Astrocyte (in vitro differentiated cells and primary cell): ENCODE results near the gene DYNLT3. TPM values are rescaled to one million over a fixed set of nuclear protein-coding genes. Genes with fewer than 3 reads are reported as not detected.
A peak's percentile ranks its signal among the peaks of the same experiment; 100 is the strongest.

Experiments used
- DNase-seq: peaks from one replicate; pipeline ENCODE4 v3.0.0-alpha.2; 2010; ENCODE audit warnings: low read depth
- FAIRE-seq: peaks from 2 replicates; lab custom pipeline; 2011; peaks lifted over from hg19 to GRCh38; lab: Jason Lieb, UNC
- H2AFZ ChIP-seq: 2 replicates; pipeline ENCODE4 v1.6.0; 2012; ENCODE audit warnings: low read depth, low read length, inconsistent platforms
- H3K27ac ChIP-seq: 2 replicates; pipeline ENCODE4 v1.5.1; 2011; ENCODE audit warnings: low read depth, low read length, inconsistent platforms
- H3K27me3 ChIP-seq: 2 replicates; pipeline ENCODE4 v1.6.0; 2011; ENCODE audit warnings: low read length, inconsistent platforms; ENCODE audit not compliant: insufficient read depth
- H3K36me3 ChIP-seq: 2 replicates; pipeline ENCODE4 v1.5.1; 2011; ENCODE audit warnings: low read length, inconsistent platforms; ENCODE audit not compliant: insufficient read depth
- H3K4me1 ChIP-seq: 2 replicates; pipeline ENCODE4 v1.5.1; 2011; ENCODE audit warnings: low read length, inconsistent platforms; ENCODE audit not compliant: insufficient read depth
- H3K4me2 ChIP-seq: 2 replicates; pipeline ENCODE4 v1.6.0; 2012; ENCODE audit warnings: low read length, inconsistent platforms
- H3K4me3 ChIP-seq: 2 replicates; pipeline ENCODE4 v1.5.1; 2011; ENCODE audit warnings: low read depth, mild to moderate bottlenecking, low read length, inconsistent platforms; ENCODE audit not compliant: insufficient read depth
- H3K79me2 ChIP-seq: 2 replicates; pipeline ENCODE4 v1.6.0; 2012; ENCODE audit warnings: mild to moderate bottlenecking, low read length, inconsistent platforms; ENCODE audit not compliant: insufficient read depth
- H3K9ac ChIP-seq: 2 replicates; pipeline ENCODE4 v1.6.0; 2012; ENCODE audit warnings: mild to moderate bottlenecking, low read length, inconsistent platforms
- H3K9me3 ChIP-seq: 2 replicates; pipeline ENCODE4 v1.5.1; 2012; ENCODE audit warnings: low read depth, mild to moderate bottlenecking, low read length, inconsistent platforms; ENCODE audit not compliant: insufficient read depth
- H4K20me1 ChIP-seq: 2 replicates; pipeline ENCODE4 v1.6.0; 2012; ENCODE audit warnings: low read length, inconsistent platforms; ENCODE audit not compliant: insufficient read depth
- H3K27ac Mint-ChIP-seq: one replicate; pipeline ENCODE4 v1.8.0; 2021; ENCODE audit warnings: mild to moderate bottlenecking, mixed read lengths; ENCODE audit not compliant: unreplicated experiment
- H3K27me3 Mint-ChIP-seq: one replicate; pipeline ENCODE4 v1.8.0; 2021; ENCODE audit warnings: low read depth, mixed read lengths; ENCODE audit not compliant: unreplicated experiment
- H3K36me3 Mint-ChIP-seq: one replicate; pipeline ENCODE4 v1.8.0; 2021; ENCODE audit warnings: low read depth, mixed read lengths; ENCODE audit not compliant: unreplicated experiment
- H3K4me1 Mint-ChIP-seq: one replicate; pipeline ENCODE4 v1.8.0; 2021; ENCODE audit warnings: low read depth, mixed read lengths; ENCODE audit not compliant: unreplicated experiment
- H3K4me3 Mint-ChIP-seq: one replicate; pipeline ENCODE4 v1.8.0; 2021; ENCODE audit warnings: mild to moderate bottlenecking, moderate library complexity, mixed read lengths; ENCODE audit not compliant: unreplicated experiment
- H3K9me3 Mint-ChIP-seq: one replicate; pipeline ENCODE4 v1.8.0; 2021; ENCODE audit warnings: mild to moderate bottlenecking, mixed read lengths; ENCODE audit not compliant: unreplicated experiment
- CTCF ChIP-seq: IDR thresholded peaks from 2 replicates; pipeline ENCODE4 v1.5.1; 2011; ENCODE audit warnings: low read depth, mild to moderate bottlenecking, inconsistent platforms, low read length, moderate library complexity; ENCODE audit not compliant: insufficient read depth
- EZH2 ChIP-seq: IDR thresholded peaks from 2 replicates; pipeline ENCODE4 v1.6.1; 2012; ENCODE audit warnings: mild to moderate bottlenecking, low read length, inconsistent platforms; ENCODE audit not compliant: insufficient read depth
- total RNA-seq: library from RNA; stranded (reverse); gene quantifications from 2 replicates; pipeline ENCODE4 v1.2.1, GENCODE V29; 2021

DYNLT3 gene
- total RNA-seq, 1 donor from 2014 or later: 36.5 TPM

- H2AFZ ChIP-seq: no peak overlapping the region
- peaks cover 19% of the 10 kb centered on the region for H3K4me1 ChIP-seq
- H3K27ac ChIP-seq: peak overlapping the region; percentile 78
- no peak overlapping the region for H3K4me3 Mint-ChIP-seq
- TF ChIP-seq CTCF (no peak), EZH2 (no peak)
- H3K9me3 Mint-ChIP-seq: no peaks in the 10 kb centered on the region
- FAIRE-seq: no peak
- H3K79me2 ChIP-seq: no peaks in the 10 kb centered on the region
- peaks cover 26% of the 10 kb centered on the region for H3K4me1 Mint-ChIP-seq
- H3K36me3 ChIP-seq: no peaks in the 10 kb centered on the region
- no peaks in the 10 kb centered on the region for H3K36me3 Mint-ChIP-seq
- H3K27me3 Mint-ChIP-seq: no peaks in the 10 kb centered on the region
- H4K20me1 ChIP-seq: no peaks in the 10 kb centered on the region
- no peaks in the 10 kb centered on the region for H3K9me3 ChIP-seq
- H3K9ac ChIP-seq: peak overlapping the region; percentile 17
- DNase-seq: no peak
- no peaks in the 10 kb centered on the region for H3K27me3 ChIP-seq
- peak overlapping the region; percentile 72 for H3K4me2 ChIP-seq
- H3K4me3 ChIP-seq: no peak overlapping the region
- peak overlapping the region; percentile 70 for H3K27ac Mint-ChIP-seq
Observed at GRCh38 chrX:37872303-37872655, 24.9 kb upstream of the DYNLT3 start.

GRCh38 chrX:37871626-37872302 is 24.4 kb upstream of the DYNLT3 start:
- H3K4me3 ChIP-seq: no peak overlapping the region
- H3K4me1 ChIP-seq: peaks cover 19% of the 10 kb centered on the region
- FAIRE-seq (peak; percentile 100), DNase-seq (peak; percentile 94)
- H3K9ac ChIP-seq: peak overlapping the region; percentile 17
- peak overlapping the region; percentile 78 for H3K27ac ChIP-seq
- no peak overlapping the region for H2AFZ ChIP-seq
- Mint-ChIP-seq H3K36me3 (no peaks in the 10 kb centered on the region), H3K27ac (peak overlapping the region; percentile 70), H3K4me1 (peaks cover 26% of the 10 kb centered on the region), H3K4me3 (no peak overlapping the region), H3K9me3 (no peaks in the 10 kb centered on the region), H3K27me3 (no peaks in the 10 kb centered on the region)
- no peaks in the 10 kb centered on the region for H3K79me2 ChIP-seq
- H3K9me3 ChIP-seq: no peaks in the 10 kb centered on the region
- H3K27me3 ChIP-seq: no peaks in the 10 kb centered on the region
- no peaks in the 10 kb centered on the region for H4K20me1 ChIP-seq
- peak overlapping the region; percentile 72 for H3K4me2 ChIP-seq
- no peaks in the 10 kb centered on the region for H3K36me3 ChIP-seq
- TF ChIP-seq CTCF: no peak
- no peak for TF ChIP-seq EZH2

GRCh38 chrX:37867536-37868153 is 20.3 kb upstream of the DYNLT3 start:
- H2AFZ ChIP-seq: no peak overlapping the region
- TF ChIP-seq CTCF (no peak), EZH2 (no peak)
- no peaks in the 10 kb centered on the region for H3K9me3 ChIP-seq
- no peak overlapping the region for H3K9ac ChIP-seq
- no peak overlapping the region for H3K4me2 ChIP-seq
- peaks cover 10% of the 10 kb centered on the region for H3K4me1 ChIP-seq
- H3K79me2 ChIP-seq: no peaks in the 10 kb centered on the region
- DNase-seq (no peak), FAIRE-seq (peak; percentile 58)
- H3K27ac ChIP-seq: no peak overlapping the region
- H3K36me3 Mint-ChIP-seq: no peaks in the 10 kb centered on the region
- no peaks in the 10 kb centered on the region for H3K27me3 Mint-ChIP-seq
- peaks cover 22% of the 10 kb centered on the region for H3K4me1 Mint-ChIP-seq
- H3K36me3 ChIP-seq: no peaks in the 10 kb centered on the region
- no peaks in the 10 kb centered on the region for H3K9me3 Mint-ChIP-seq
- no peaks in the 10 kb centered on the region for H3K27me3 ChIP-seq
- H4K20me1 ChIP-seq: no peaks in the 10 kb centered on the region
- H3K4me3 ChIP-seq: no peak overlapping the region
- H3K27ac Mint-ChIP-seq: no peak overlapping the region
- no peak overlapping the region for H3K4me3 Mint-ChIP-seq
